Endothelial cell of umbilical vein (primary cell): Measurements from ENCODE around the gene KCNS3. TPM values are rescaled to one million over a fixed set of nuclear protein-coding genes. Genes with fewer than 3 reads are reported as not detected.

Source experiments
- BruUV-seq: library from RNA; stranded (reverse); fragments of 400-500 nt; replicated peaks from 2 replicates; lab custom pipeline; 2021; lab: Mats Ljungman, UMichigan
- CTCF ChIA-PET: fragments of 300-600, 350-600 bp; sonication (Branson Sonifier 250); formaldehyde crosslinking; loops from one replicate; lab custom pipeline; 2021; ENCODE audit warnings: antibody characterized with exemption, inconsistent platforms; lab: Charles Lee
- POLR2A ChIA-PET: fragments of 300-600, 350-600 bp; sonication (Branson Sonifier 250); formaldehyde crosslinking; loops from one replicate; lab custom pipeline; 2021; ENCODE audit warnings: antibody characterized with exemption, inconsistent platforms; lab: Charles Lee
- DNase-seq: peaks from one replicate; pipeline ENCODE4 v3.0.0-alpha.2; 2011; ENCODE audit warnings: low read depth, low spot score
- FAIRE-seq: peaks from 2 replicates; lab custom pipeline; 2011; peaks lifted over from hg19 to GRCh38; lab: Jason Lieb, UNC
- H2AFZ ChIP-seq: 2 replicates; pipeline ENCODE4 v1.6.0; 2012; ENCODE audit warnings: low read depth, low read length, control low read depth, inconsistent platforms
- H3K27ac ChIP-seq: 2 replicates; pipeline ENCODE4 v1.5.1; 2011; ENCODE audit warnings: low read depth, mild to moderate bottlenecking, control low read depth, low read length, moderate library complexity; ENCODE audit not compliant: insufficient read depth
- H3K27me3 ChIP-seq, 2 experiments: 2 replicates each; pipeline versions ENCODE4 v1.6.0 to v1.6.1; 2011; ENCODE audit warnings: low read length in 2 of 2, mixed read lengths in 1 of 2; ENCODE audit not compliant: control insufficient read depth in 2 of 2, insufficient read depth in 2 of 2
- H3K36me3 ChIP-seq, 2 experiments: 2 replicates in 1 of 2; 3 replicates in 1 of 2; pipeline ENCODE4 v1.5.1; 2011; ENCODE audit warnings: low read length in 2 of 2, mild to moderate bottlenecking in 1 of 2, moderate library complexity in 1 of 2; ENCODE audit not compliant: control insufficient read depth in 2 of 2, insufficient read depth in 2 of 2; ENCODE audit errors: extremely low read depth in 1 of 2
- H3K4me1 ChIP-seq: 3 replicates; pipeline ENCODE4 v1.5.1; 2011; ENCODE audit warnings: mild to moderate bottlenecking, low read length; ENCODE audit not compliant: control insufficient read depth, insufficient read depth; ENCODE audit errors: extremely low read depth
- H3K4me2 ChIP-seq: 2 replicates; pipeline ENCODE4 v1.6.1; 2011; ENCODE audit warnings: low read length, control low read depth, mixed read lengths; ENCODE audit not compliant: insufficient read depth
- H3K4me3 ChIP-seq, 3 experiments: fragments of 200-600 bp in 1 of 3; sonication (generic), shearing (Covaris generic) in 1 of 3; replicated peaks in 1 of 3; 2 replicates each; pipeline ENCODE4 v1.5.1; 2011 to 2016; ENCODE audit warnings: control low read depth in 3 of 3, low read length in 3 of 3, mild to moderate bottlenecking in 2 of 3, inconsistent platforms in 1 of 3, low read depth in 1 of 3, moderate library complexity in 1 of 3; ENCODE audit not compliant: insufficient read depth in 1 of 3
- H3K79me2 ChIP-seq: 2 replicates; pipeline ENCODE4 v1.6.0; 2012; ENCODE audit warnings: low read length, inconsistent platforms; ENCODE audit not compliant: control insufficient read depth, insufficient read depth
- H3K9ac ChIP-seq: replicated peaks from 2 replicates; pipeline ENCODE3; 2011; ENCODE audit warnings: low read length, control low read depth; ENCODE audit not compliant: insufficient read depth; ENCODE audit errors: extremely low read depth
- H3K9me1 ChIP-seq: replicated peaks from 3 replicates; pipeline ENCODE4 v1.6.0; 2011; ENCODE audit warnings: mild to moderate bottlenecking, low read length; ENCODE audit not compliant: control insufficient read depth, insufficient read depth; ENCODE audit errors: extremely low read depth
- H3K9me3 ChIP-seq: replicated peaks from 2 replicates; pipeline ENCODE4 v1.5.1; 2012; ENCODE audit warnings: low read length, inconsistent platforms; ENCODE audit not compliant: control insufficient read depth, insufficient read depth
- H4K20me1 ChIP-seq: replicated peaks from 2 replicates; pipeline ENCODE3; 2011; ENCODE audit warnings: mild to moderate bottlenecking, low read length; ENCODE audit not compliant: control insufficient read depth, insufficient read depth; ENCODE audit errors: extremely low read depth
- CTCF ChIP-seq, 2 donors: IDR thresholded peaks; 1 replicate in 1 of 2; 2 replicates in 1 of 2; pipeline ENCODE4 v1.5.1; 2011; ENCODE audit warnings: low read length in 2 of 2, mild to moderate bottlenecking in 2 of 2, moderate library complexity in 2 of 2, control low read depth in 1 of 2, inconsistent platforms in 1 of 2, low read depth in 1 of 2; ENCODE audit not compliant: insufficient read depth in 1 of 2; ENCODE audit errors: extremely low read depth in 1 of 2
- EZH2 ChIP-seq: IDR thresholded peaks from 2 replicates; pipeline ENCODE4 v1.6.1; 2012; ENCODE audit warnings: borderline replicate concordance, low read depth, mild to moderate bottlenecking, moderate library complexity, low read length, inconsistent platforms; ENCODE audit not compliant: severe bottlenecking
- FOS ChIP-seq: IDR thresholded peaks from 2 replicates; pipeline ENCODE4 v1.6.1; 2011; ENCODE audit warnings: mild to moderate bottlenecking, low read length, moderate library complexity, borderline replicate concordance; ENCODE audit not compliant: insufficient read depth
- GATA2 ChIP-seq: IDR thresholded peaks from 2 replicates; pipeline ENCODE4 v1.7.0; 2011; ENCODE audit warnings: low read depth, mild to moderate bottlenecking, moderate library complexity, mixed read lengths, low read length; ENCODE audit not compliant: insufficient read length, insufficient read depth
- JUN ChIP-seq: IDR thresholded peaks from 2 replicates; pipeline ENCODE4 v1.6.1; 2011; ENCODE audit warnings: borderline replicate concordance, low read depth; ENCODE audit not compliant: insufficient read length, insufficient read depth
- MAX ChIP-seq: IDR thresholded peaks from 2 replicates; pipeline ENCODE4 v1.6.1; 2011; ENCODE audit not compliant: insufficient read depth, insufficient read length
- MYC ChIP-seq: IDR thresholded peaks from one replicate; pipeline ENCODE4 v1.6.1; 2011; ENCODE audit warnings: mild to moderate bottlenecking, low read depth, low read length
- POLR2A ChIP-seq: IDR thresholded peaks from 2 replicates; pipeline ENCODE4 v1.6.1; 2012; ENCODE audit warnings: low read depth, mild to moderate bottlenecking, control low read depth, low read length
- POLR2AphosphoS5 ChIP-seq: IDR thresholded peaks from 2 replicates; pipeline ENCODE4 v1.6.1; 2012; ENCODE audit warnings: low read depth, mild to moderate bottlenecking, control low read depth, low read length, moderate library complexity; ENCODE audit not compliant: insufficient read depth
- dilution Hi-C: fragments of 300-500 bp; cut with MboI; formaldehyde crosslinking; loops from one replicate; pipeline ENCODE4 v1.15.0; 2019; ENCODE audit warnings: low sequenced_read_pairs; ENCODE audit not compliant: extremely low pct_ligation_motif_present
- intact Hi-C: fragments of 100-400 bp; cut with micrococcal nuclease; formaldehyde crosslinking; loops from one replicate; pipeline ENCODE4 v1.10.0; 2022
- polyA plus RNA-seq, 4 experiments: library from polyadenylated mRNA; depleted of rRNA in 3 of 4; stranded (reverse) in 3 of 4; unstranded in 1 of 4; fragments of >200 nt; gene quantifications; 2 replicates each; pipeline versions ENCODE4 v1.2.1 to v1.2.3, GENCODE V29; 2011 to 2012; ENCODE audit warnings: missing spikeins in 1 of 4
- total RNA-seq: library from RNA; stranded (reverse); gene quantifications from 2 replicates; pipeline ENCODE4 v1.2.3, GENCODE V29; 2021

Gene KCNS3
- total and polyA plus RNA-seq, 2 donors (not counting 3 experiments of a cell fraction or from before 2014, with no cell fraction given), result 0.75 to 2.4 TPM

GRCh38 chr2:17830053-17831034 lies 48.1 kb upstream of the KCNS3 start:
- TF ChIP-seq EZH2 (no peak), POLR2AphosphoS5 (no peak), POLR2A (no peak), GATA2 (no peak), MAX (no peak), MYC (no peak), FOS (no peak), JUN (no peak), CTCF (IDR thresholded peaks at IDR 0.05; ENCODE audit: extremely low read depth in 1 of 2, insufficient read depth in 1 of 2, low read depth in 1 of 2, low read length in 2 of 2) (peak; percentile 95 to 98)
- no peak overlapping the region for H3K4me3 ChIP-seq
- intact Hi-C loops, result loop anchor here (1.0 to 5.0 kb wide), 5 partner anchors 39 to 358 kb away; partner anchors contain the start of gene GEN1
- H3K4me2 ChIP-seq, result peak overlapping the region; percentile 31
- H3K27me3 ChIP-seq, result peaks cover 8 to 30% of the 10 kb centered on the region in 2 experiments
- H2AFZ ChIP-seq, result peak overlapping the region; percentile 44
- no peaks in the 10 kb centered on the region for H3K9me1 ChIP-seq
- no peaks in the 10 kb centered on the region for H3K9me3 ChIP-seq
- H3K27ac ChIP-seq, result no peak overlapping the region
- dilution Hi-C loops, result no loop called here
- DNase-seq (peak; percentile 89), FAIRE-seq (peak; percentile 86)
- no peaks in the 10 kb centered on the region for H4K20me1 ChIP-seq
- no peaks in the 10 kb centered on the region for H3K4me1 ChIP-seq
- CTCF ChIA-PET, result interaction anchor here (0.9 to 5.5 kb wide), 11 partner anchors 9 to 185 kb away, joined by 3 to 24 read pairs (median 4); no protein-coding TSS in a partner anchor
- BruUV-seq, result no TSS peak
- no peak overlapping the region for H3K9ac ChIP-seq
- H3K79me2 ChIP-seq, result no peaks in the 10 kb centered on the region
- POLR2A ChIA-PET, result no interaction called here
- H3K36me3 ChIP-seq, result no peaks in the 10 kb centered on the region
